ENCODE results near the gene PTPRA. TPM values are rescaled to one million over a fixed set of nuclear protein-coding genes. Genes with fewer than 3 reads are reported as not detected.

Gene PTPRA
- total and polyA plus RNA-seq, 4 donors, result 8.7 to 24.3 (median 15.7) TPM

DNA sequence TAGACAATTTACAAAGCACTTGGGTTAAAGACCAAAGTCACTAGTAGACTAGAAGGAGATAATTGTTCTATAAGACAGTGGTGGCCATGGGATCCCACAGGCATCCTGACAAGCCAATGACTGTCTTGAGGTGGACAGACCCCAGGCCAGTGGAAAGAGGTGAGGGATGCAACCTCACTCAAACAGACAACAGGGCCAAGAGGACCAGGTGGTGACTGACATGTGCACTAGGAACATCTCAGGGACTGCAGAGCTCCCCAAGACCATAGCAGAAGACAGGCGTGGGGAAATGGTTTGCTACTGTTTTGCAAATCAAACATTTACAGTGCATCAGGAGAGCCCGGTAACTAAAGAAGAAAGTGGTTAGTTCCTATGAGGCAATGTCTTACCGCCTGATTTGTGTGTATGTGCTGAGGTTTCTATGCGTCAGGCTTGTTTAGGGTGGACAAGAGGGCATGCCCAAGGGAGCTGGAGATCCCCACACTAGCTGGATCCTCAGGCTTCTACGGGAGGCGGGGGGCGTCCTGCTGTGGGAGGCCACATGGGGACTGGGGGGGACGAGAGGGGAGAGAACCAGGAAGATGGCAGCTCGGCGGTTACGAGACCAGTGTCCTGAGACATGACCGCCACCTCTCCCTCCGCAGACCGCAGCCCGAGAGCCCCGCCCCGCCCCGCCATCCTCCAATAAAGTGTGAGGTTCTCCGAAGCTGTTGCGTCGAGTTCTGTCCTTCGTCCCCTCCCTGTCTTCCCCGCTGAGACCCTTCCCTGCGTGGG, 171.9 kb downstream of the PTPRA start:
- peak; percentile 78 for DNase-seq (ENCODE audit: low spot score)
- H3K36me3 ChIP-seq (ENCODE audit: control insufficient read depth in 4 of 4, insufficient read depth in 3 of 4, low read depth in 1 of 4, low read length in 3 of 4), result peaks cover 9 to 27% (median 18%) of the 10 kb centered on the region in 4 donors
- peaks cover 5 to 37% (median 24%) of the 10 kb centered on the region in 4 donors for H3K4me1 ChIP-seq (ENCODE audit: control insufficient read depth in 4 of 4, insufficient read depth in 4 of 4, low read length in 3 of 4)
- WGBS, result 3% methylated on average over 24 of the region's 24 CpGs
- TF ChIP-seq, protein P1, sequence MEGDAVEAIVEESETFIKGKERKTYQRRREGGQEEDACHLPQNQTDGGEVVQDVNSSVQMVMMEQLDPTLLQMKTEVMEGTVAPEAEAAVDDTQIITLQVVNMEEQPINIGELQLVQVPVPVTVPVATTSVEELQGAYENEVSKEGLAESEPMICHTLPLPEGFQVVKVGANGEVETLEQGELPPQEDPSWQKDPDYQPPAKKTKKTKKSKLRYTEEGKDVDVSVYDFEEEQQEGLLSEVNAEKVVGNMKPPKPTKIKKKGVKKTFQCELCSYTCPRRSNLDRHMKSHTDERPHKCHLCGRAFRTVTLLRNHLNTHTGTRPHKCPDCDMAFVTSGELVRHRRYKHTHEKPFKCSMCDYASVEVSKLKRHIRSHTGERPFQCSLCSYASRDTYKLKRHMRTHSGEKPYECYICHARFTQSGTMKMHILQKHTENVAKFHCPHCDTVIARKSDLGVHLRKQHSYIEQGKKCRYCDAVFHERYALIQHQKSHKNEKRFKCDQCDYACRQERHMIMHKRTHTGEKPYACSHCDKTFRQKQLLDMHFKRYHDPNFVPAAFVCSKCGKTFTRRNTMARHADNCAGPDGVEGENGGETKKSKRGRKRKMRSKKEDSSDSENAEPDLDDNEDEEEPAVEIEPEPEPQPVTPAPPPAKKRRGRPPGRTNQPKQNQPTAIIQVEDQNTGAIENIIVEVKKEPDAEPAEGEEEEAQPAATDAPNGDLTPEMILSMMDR (IDR thresholded peaks at IDR 0.05; ENCODE audit: low read depth, low read length, missing input control), result no peak
- no peak for TF ChIP-seq HNF4G (IDR thresholded peaks at IDR 0.05)
- TF ChIP-seq JUND (IDR thresholded peaks at IDR 0.05), result no peak
- TF ChIP-seq, protein P2, sequence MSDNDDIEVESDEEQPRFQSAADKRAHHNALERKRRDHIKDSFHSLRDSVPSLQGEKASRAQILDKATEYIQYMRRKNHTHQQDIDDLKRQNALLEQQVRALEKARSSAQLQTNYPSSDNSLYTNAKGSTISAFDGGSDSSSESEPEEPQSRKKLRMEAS (IDR thresholded peaks at IDR 0.05), result no peak
- TF ChIP-seq, protein P3, sequence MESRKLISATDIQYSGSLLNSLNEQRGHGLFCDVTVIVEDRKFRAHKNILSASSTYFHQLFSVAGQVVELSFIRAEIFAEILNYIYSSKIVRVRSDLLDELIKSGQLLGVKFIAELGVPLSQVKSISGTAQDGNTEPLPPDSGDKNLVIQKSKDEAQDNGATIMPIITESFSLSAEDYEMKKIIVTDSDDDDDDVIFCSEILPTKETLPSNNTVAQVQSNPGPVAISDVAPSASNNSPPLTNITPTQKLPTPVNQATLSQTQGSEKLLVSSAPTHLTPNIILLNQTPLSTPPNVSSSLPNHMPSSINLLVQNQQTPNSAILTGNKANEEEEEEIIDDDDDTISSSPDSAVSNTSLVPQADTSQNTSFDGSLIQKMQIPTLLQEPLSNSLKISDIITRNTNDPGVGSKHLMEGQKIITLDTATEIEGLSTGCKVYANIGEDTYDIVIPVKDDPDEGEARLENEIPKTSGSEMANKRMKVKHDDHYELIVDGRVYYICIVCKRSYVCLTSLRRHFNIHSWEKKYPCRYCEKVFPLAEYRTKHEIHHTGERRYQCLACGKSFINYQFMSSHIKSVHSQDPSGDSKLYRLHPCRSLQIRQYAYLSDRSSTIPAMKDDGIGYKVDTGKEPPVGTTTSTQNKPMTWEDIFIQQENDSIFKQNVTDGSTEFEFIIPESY (IDR thresholded peaks at IDR 0.05), result no peak
- peak; percentile 43 for TF ChIP-seq SP1 (IDR thresholded peaks at IDR 0.05)
- no peak for TF ChIP-seq NR2F2 (IDR thresholded peaks at IDR 0.05)
- peak in 1 of 2 donors; percentile 36 for TF ChIP-seq RXRA (IDR thresholded peaks at IDR 0.05)
- TF ChIP-seq YY1 (IDR thresholded peaks at IDR 0.05), result peak; percentile 80
- TF ChIP-seq TAF1 (conservative IDR thresholded peaks at IDR 0.05), result no peak
- H3K27me3 ChIP-seq (ENCODE audit: control insufficient read depth in 4 of 4, insufficient read depth in 4 of 4, low read length in 3 of 4), result no peaks in the 10 kb centered on the region
- H3K27ac ChIP-seq (ENCODE audit: low read depth in 1 of 2, low read length in 2 of 2), result peak overlapping the region; percentile 89 to 93
- H3K4me3 ChIP-seq (ENCODE audit: low read depth in 1 of 3, low read length in 3 of 3), result peak overlapping the region; percentile 74 to 81 (median 80)
- H3K9ac ChIP-seq (ENCODE audit: low read depth in 1 of 2, low read length in 2 of 2), result peak overlapping the region; percentile 1 to 2
- H3K9me3 ChIP-seq (ENCODE audit: control insufficient read depth in 4 of 4, low read length in 3 of 4), result no peaks in the 10 kb centered on the region

DNA sequence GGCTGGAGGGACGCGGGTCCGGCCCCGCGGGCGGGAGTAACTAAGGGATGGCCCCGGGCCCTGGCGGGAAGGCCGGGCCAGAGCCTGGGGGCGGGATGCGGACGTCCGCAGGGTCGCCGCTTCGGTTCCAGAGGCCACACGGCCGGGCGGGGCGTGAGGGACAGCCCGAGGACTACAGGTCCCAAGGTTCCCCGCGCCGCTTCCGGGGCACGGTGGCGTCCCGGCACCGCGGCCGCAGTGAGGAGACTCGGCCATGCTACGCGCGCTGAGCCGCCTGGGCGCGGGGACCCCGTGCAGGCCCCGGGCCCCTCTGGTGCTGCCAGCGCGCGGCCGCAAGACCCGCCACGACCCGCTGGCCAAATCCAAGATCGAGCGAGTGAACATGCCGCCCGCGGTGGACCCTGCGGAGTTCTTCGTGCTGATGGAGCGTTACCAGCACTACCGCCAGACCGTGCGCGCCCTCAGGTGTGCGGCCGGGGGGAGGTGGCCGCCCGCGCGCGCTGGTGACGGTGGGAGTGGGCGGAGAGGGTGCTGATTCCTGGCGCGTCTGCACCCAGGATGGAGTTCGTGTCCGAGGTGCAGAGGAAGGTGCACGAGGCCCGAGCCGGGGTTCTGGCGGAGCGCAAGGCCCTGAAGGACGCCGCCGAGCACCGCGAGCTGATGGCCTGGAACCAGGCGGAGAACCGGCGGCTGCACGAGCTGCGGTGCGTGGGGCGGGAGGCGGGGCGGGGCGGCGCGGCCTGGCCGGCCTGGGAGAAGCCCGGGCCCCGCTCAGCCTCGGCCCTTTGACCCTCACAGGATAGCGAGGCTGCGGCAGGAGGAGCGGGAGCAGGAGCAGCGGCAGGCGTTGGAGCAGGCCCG, 172.8 kb downstream of the PTPRA start, which contains the start of gene MRPS26:
TSS of gene MRPS26 (plus strand) at position 237 of the 861 bp plus-strand sequence. CDS start at position 254, 17 bp downstream.
- H3K4me3 ChIP-seq (ENCODE audit: low read depth in 1 of 3, low read length in 3 of 3), result peak within 1 kb of the TSS; percentile 74 to 81 (median 80)
- no peak for TF ChIP-seq FOXA2 (IDR thresholded peaks at IDR 0.05)
- TF ChIP-seq FOXA1 (IDR thresholded peaks at IDR 0.05), result no peak
- TF ChIP-seq SP1 (IDR thresholded peaks at IDR 0.05), result no peak
- TF ChIP-seq, protein P4, sequence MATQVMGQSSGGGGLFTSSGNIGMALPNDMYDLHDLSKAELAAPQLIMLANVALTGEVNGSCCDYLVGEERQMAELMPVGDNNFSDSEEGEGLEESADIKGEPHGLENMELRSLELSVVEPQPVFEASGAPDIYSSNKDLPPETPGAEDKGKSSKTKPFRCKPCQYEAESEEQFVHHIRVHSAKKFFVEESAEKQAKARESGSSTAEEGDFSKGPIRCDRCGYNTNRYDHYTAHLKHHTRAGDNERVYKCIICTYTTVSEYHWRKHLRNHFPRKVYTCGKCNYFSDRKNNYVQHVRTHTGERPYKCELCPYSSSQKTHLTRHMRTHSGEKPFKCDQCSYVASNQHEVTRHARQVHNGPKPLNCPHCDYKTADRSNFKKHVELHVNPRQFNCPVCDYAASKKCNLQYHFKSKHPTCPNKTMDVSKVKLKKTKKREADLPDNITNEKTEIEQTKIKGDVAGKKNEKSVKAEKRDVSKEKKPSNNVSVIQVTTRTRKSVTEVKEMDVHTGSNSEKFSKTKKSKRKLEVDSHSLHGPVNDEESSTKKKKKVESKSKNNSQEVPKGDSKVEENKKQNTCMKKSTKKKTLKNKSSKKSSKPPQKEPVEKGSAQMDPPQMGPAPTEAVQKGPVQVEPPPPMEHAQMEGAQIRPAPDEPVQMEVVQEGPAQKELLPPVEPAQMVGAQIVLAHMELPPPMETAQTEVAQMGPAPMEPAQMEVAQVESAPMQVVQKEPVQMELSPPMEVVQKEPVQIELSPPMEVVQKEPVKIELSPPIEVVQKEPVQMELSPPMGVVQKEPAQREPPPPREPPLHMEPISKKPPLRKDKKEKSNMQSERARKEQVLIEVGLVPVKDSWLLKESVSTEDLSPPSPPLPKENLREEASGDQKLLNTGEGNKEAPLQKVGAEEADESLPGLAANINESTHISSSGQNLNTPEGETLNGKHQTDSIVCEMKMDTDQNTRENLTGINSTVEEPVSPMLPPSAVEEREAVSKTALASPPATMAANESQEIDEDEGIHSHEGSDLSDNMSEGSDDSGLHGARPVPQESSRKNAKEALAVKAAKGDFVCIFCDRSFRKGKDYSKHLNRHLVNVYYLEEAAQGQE (IDR thresholded peaks at IDR 0.05), result peak; percentile 18
- peak in 1 of 2 donors; percentile 56 for TF ChIP-seq EGR1 (IDR thresholded peaks at IDR 0.05; ENCODE audit: low read depth in 2 of 2)
- TF ChIP-seq YY1 (IDR thresholded peaks at IDR 0.05), result no peak
- TF ChIP-seq NR2F2 (IDR thresholded peaks at IDR 0.05), result no peak
- TF ChIP-seq, protein P1 (IDR thresholded peaks at IDR 0.05; ENCODE audit: low read depth, low read length, missing input control), result no peak
- TF ChIP-seq HNF4A (conservative IDR thresholded peaks at IDR 0.05), result no peak
- TF ChIP-seq RAD21 (IDR thresholded peaks at IDR 0.05), result no peak
- peak in 1 of 2 donors; percentile 76 for TF ChIP-seq GABPA (IDR thresholded peaks at IDR 0.05 in 1 of 2, conservative IDR thresholded peaks at IDR 0.05 in 1 of 2)
- TF ChIP-seq HNF4G (IDR thresholded peaks at IDR 0.05), result no peak
- TF ChIP-seq RXRA (IDR thresholded peaks at IDR 0.05), result no peak
- no peak for TF ChIP-seq JUND (IDR thresholded peaks at IDR 0.05)
- TF ChIP-seq, protein P2 (IDR thresholded peaks at IDR 0.05), result no peak

More for the DNA sequence above, 172.8 kb downstream of the PTPRA start, which contains the start of gene MRPS26:
- Histone ChIP-seq H3K27ac (ENCODE audit: low read depth in 1 of 2, low read length in 2 of 2) (peak within 1 kb of the TSS; percentile 89 to 93), H3K36me3 (ENCODE audit: control insufficient read depth in 4 of 4, insufficient read depth in 3 of 4, low read depth in 1 of 4, low read length in 3 of 4) (peaks cover 9 to 27% (median 18%) of the 10 kb centered on the region in 4 donors), H3K9me3 (ENCODE audit: control insufficient read depth in 4 of 4, low read length in 3 of 4) (no peaks in the 10 kb centered on the region), H3K9ac (ENCODE audit: low read depth in 1 of 2, low read length in 2 of 2) (peak within 1 kb of the TSS; percentile 64 to 74), H3K4me1 (ENCODE audit: control insufficient read depth in 4 of 4, insufficient read depth in 4 of 4, low read length in 3 of 4) (peaks cover 5 to 37% (median 24%) of the 10 kb centered on the region in 4 donors), H3K27me3 (ENCODE audit: control insufficient read depth in 4 of 4, insufficient read depth in 4 of 4, low read length in 3 of 4) (no peaks in the 10 kb centered on the region)
- WGBS, result under 1% methylated on average over 104 of the region's 104 CpGs
- DNase-seq (ENCODE audit: low spot score), result peak; percentile 85
